ENCODE measurements around the gene MED12L. TPM values are rescaled to one million over a fixed set of nuclear protein-coding genes. Genes with fewer than 3 reads are reported as not detected.

The MED12L gene
- total RNA-seq, 4 donors from 2014 or later, result 0.09 to 3.3 (median 0.13) TPM; not detected in 1

GRCh38 chr3:151476344-151477018 is 391.0 kb downstream of the MED12L start:
- no peak for TF ChIP-seq CTCF (IDR thresholded peaks at IDR 0.05)
- TF ChIP-seq POLR2A (IDR thresholded peaks at IDR 0.05), result no peak
- Histone ChIP-seq H3K4me3 (no peak overlapping the region), H3K36me3 (no peaks in the 10 kb centered on the region), H3K27ac (no peak overlapping the region), H3K9me3 (no peaks in the 10 kb centered on the region), H3K27me3 (no peaks in the 10 kb centered on the region), H3K4me1 (no peaks in the 10 kb centered on the region)
- DNase-seq, result no peak

- H3K27me3 ChIP-seq, result no peaks in the 10 kb centered on the region
- no peak overlapping the region for H3K27ac ChIP-seq
- DNase-seq, result no peak
- H3K4me3 ChIP-seq, result no peak overlapping the region
- H3K36me3 ChIP-seq, result no peaks in the 10 kb centered on the region
- H3K9me3 ChIP-seq, result no peaks in the 10 kb centered on the region
- no peaks in the 10 kb centered on the region for H3K4me1 ChIP-seq
- TF ChIP-seq POLR2A (IDR thresholded peaks at IDR 0.05) (no peak), CTCF (IDR thresholded peaks at IDR 0.05) (no peak)
Measured at GRCh38 chr3:151477591-151478334, 392.3 kb downstream of the MED12L start.

GRCh38 chr3:151478335-151478697 is 392.9 kb downstream of the MED12L start:
- no peak for TF ChIP-seq POLR2A (IDR thresholded peaks at IDR 0.05)
- no peak for TF ChIP-seq CTCF (IDR thresholded peaks at IDR 0.05)
- Histone ChIP-seq H3K4me1 (no peaks in the 10 kb centered on the region), H3K27me3 (no peaks in the 10 kb centered on the region), H3K9me3 (no peaks in the 10 kb centered on the region), H3K36me3 (no peaks in the 10 kb centered on the region), H3K27ac (no peak overlapping the region), H3K4me3 (no peak overlapping the region)
- no peak for DNase-seq

GRCh38 chr3:151479452-151479851 is 394.0 kb downstream of the MED12L start:
- Histone ChIP-seq H3K36me3 (no peaks in the 10 kb centered on the region), H3K27me3 (no peaks in the 10 kb centered on the region), H3K27ac (no peak overlapping the region), H3K4me3 (no peak overlapping the region), H3K4me1 (no peaks in the 10 kb centered on the region), H3K9me3 (no peaks in the 10 kb centered on the region)
- TF ChIP-seq CTCF (IDR thresholded peaks at IDR 0.05), result no peak
- no peak for DNase-seq

- no peaks in the 10 kb centered on the region for H3K9me3 ChIP-seq
- H3K36me3 ChIP-seq, result no peaks in the 10 kb centered on the region
- no peaks in the 10 kb centered on the region for H3K27me3 ChIP-seq
- H3K4me3 ChIP-seq, result no peak overlapping the region
- DNase-seq, result no peak
- TF ChIP-seq CTCF (IDR thresholded peaks at IDR 0.05) (no peak), POLR2A (IDR thresholded peaks at IDR 0.05) (no peak)
- no peak overlapping the region for H3K27ac ChIP-seq
- no peaks in the 10 kb centered on the region for H3K4me1 ChIP-seq
Measured at GRCh38 chr3:151480492-151480891, 395.0 kb downstream of the MED12L start.

Data from Peyer's patch (tissue), 4 donors.